Vagina (tissue), 2 donors: Measurements from ENCODE around the gene CDC73.

Source experiments
- POLR2A ChIP-seq, 2 donors: fragments of 450-650 bp; IDR thresholded peaks; one replicate each; pipeline ENCODE4 v1.6.1; 2017; ENCODE audit warnings: antibody characterized with exemption in 2 of 2, mild to moderate bottlenecking in 2 of 2, moderate library complexity in 2 of 2
- POLR2AphosphoS5 ChIP-seq, 2 donors: sonication (generic); formaldehyde crosslinking; IDR thresholded peaks; one replicate each; pipeline ENCODE4 v1.9.0; 2017; ENCODE audit warnings: antibody characterized with exemption in 2 of 2, mild to moderate bottlenecking in 2 of 2, low read depth in 1 of 2; ENCODE audit not compliant: insufficient read depth in 1 of 2
- TF ChIP-seq, protein P1 (sequence below), 3 experiments: fragments of 450-650 bp in 2 of 3; fragments of 200-600 bp in 1 of 3; sonication (generic) in 1 of 3; IDR thresholded peaks; one replicate each; pipeline ENCODE4 v1.5.1; 2017 to 2019; ENCODE audit warnings: antibody characterized with exemption in 3 of 3, mild to moderate bottlenecking in 2 of 3, moderate library complexity in 2 of 3

DNA sequence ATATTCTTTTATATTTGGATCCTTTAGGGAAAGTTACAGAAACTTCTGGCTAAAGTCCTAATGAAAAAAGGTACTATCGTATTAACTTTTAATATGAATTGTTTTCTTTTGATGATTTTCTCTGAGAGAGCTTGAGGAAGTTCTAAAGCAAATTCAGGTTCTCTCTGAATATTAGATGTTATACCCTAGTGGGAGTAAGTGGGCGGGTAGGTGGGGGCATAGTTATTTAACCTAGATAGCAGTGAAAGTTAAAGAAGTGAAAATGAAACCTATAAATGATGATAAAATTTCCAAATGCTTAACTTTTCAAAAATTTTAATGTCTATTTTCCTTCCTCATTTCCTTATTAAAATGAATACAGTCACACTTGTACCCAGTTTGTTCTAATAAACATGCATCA lies 90.8 kb downstream of the CDC73 start:
- TF ChIP-seq, protein P1, sequence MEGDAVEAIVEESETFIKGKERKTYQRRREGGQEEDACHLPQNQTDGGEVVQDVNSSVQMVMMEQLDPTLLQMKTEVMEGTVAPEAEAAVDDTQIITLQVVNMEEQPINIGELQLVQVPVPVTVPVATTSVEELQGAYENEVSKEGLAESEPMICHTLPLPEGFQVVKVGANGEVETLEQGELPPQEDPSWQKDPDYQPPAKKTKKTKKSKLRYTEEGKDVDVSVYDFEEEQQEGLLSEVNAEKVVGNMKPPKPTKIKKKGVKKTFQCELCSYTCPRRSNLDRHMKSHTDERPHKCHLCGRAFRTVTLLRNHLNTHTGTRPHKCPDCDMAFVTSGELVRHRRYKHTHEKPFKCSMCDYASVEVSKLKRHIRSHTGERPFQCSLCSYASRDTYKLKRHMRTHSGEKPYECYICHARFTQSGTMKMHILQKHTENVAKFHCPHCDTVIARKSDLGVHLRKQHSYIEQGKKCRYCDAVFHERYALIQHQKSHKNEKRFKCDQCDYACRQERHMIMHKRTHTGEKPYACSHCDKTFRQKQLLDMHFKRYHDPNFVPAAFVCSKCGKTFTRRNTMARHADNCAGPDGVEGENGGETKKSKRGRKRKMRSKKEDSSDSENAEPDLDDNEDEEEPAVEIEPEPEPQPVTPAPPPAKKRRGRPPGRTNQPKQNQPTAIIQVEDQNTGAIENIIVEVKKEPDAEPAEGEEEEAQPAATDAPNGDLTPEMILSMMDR (IDR thresholded peaks at IDR 0.05): no peak
- TF ChIP-seq POLR2A (IDR thresholded peaks at IDR 0.05) (no peak), POLR2AphosphoS5 (IDR thresholded peaks at IDR 0.05; ENCODE audit: insufficient read depth in 1 of 2, low read depth in 1 of 2) (no peak)
